GM18499 (cell line): ENCODE data around the gene IL1RL1.
A peak's percentile ranks its signal among the peaks of the same experiment; 100 is the strongest.
"Not testable (repeated sequence)": the region's sequence is repeated elsewhere in the genome, so short reads cannot be mapped to it uniquely, and the experiment has no call there.

ENCODE experiments used
- ATAC-seq: cut with Tn5 transposase; IDR thresholded peaks from one replicate; pipeline ENCODE4 v1.9.1; 2021; ENCODE audit warnings: moderate number of reproducible peaks; ENCODE audit not compliant: insufficient read depth, unreplicated experiment

The IL1RL1 gene

GRCh38 chr2:102291319-102292075 lies 19.9 kb upstream of the IL1RL1 start:
- no peak for ATAC-seq

- no peak for ATAC-seq
These were observed 16.4 kb upstream of the IL1RL1 start for GRCh38 chr2:102294802-102295489.

GRCh38 chr2:102295566-102295965 lies 15.8 kb upstream of the IL1RL1 start:
- ATAC-seq, result no peak

- no peak for ATAC-seq
These were observed 14.9 kb upstream of the IL1RL1 start for GRCh38 chr2:102296449-102296848.

GRCh38 chr2:102297891-102298290 lies 13.5 kb upstream of the IL1RL1 start:
- no peak for ATAC-seq

GRCh38 chr2:102301867-102302362 lies 9.4 kb upstream of the IL1RL1 start:
- peak; percentile 93 for ATAC-seq

GRCh38 chr2:102302458-102302857 lies 8.9 kb upstream of the IL1RL1 start:
- no peak for ATAC-seq

GRCh38 chr2:102303589-102303988 lies 7.8 kb upstream of the IL1RL1 start:
- ATAC-seq, result no peak

GRCh38 chr2:102304268-102304667 lies 7.1 kb upstream of the IL1RL1 start:
- no peak for ATAC-seq

GRCh38 chr2:102304711-102305611 lies 6.4 kb upstream of the IL1RL1 start:
- no peak for ATAC-seq

- ATAC-seq, result no peak
These were observed 5.2 kb upstream of the IL1RL1 start for GRCh38 chr2:102306125-102306524.

GRCh38 chr2:102313025-102313424 lies 1.7 kb downstream of the IL1RL1 start:
- no peak for ATAC-seq

- no peak for ATAC-seq
These were observed 2.1 kb downstream of the IL1RL1 start for GRCh38 chr2:102313471-102313870.

GRCh38 chr2:102313950-102314349 lies 2.6 kb downstream of the IL1RL1 start:
- no peak for ATAC-seq

- no peak for ATAC-seq
These were observed 4.6 kb downstream of the IL1RL1 start for GRCh38 chr2:102315921-102316320.

- ATAC-seq, result no peak
These were observed 6.4 kb downstream of the IL1RL1 start for GRCh38 chr2:102317715-102318114.

- no peak for ATAC-seq
These were observed 7.1 kb downstream of the IL1RL1 start for GRCh38 chr2:102318437-102318836.

- no peak for ATAC-seq
These were observed 10.8 kb downstream of the IL1RL1 start for GRCh38 chr2:102321941-102322719.

GRCh38 chr2:102324914-102325313 lies 13.6 kb downstream of the IL1RL1 start:
- not testable (repeated sequence) for ATAC-seq
